Osteoblast (primary cell): ENCODE results near the gene ZIK1. TPM values are rescaled to one million over a fixed set of nuclear protein-coding genes. Genes with fewer than 3 reads are reported as not detected.

Source experiments
- DNase-seq: peaks from one replicate; pipeline ENCODE4 v3.0.0; 2011; ENCODE audit warnings: low spot score, mixed read lengths; ENCODE audit not compliant: insufficient read length; ENCODE audit errors: missing footprints
- H2AFZ ChIP-seq: 2 replicates; pipeline ENCODE4 v1.6.0; 2011; ENCODE audit warnings: mild to moderate bottlenecking, low read length
- H3K27ac ChIP-seq: 2 replicates; pipeline ENCODE4 v1.5.1; 2011; ENCODE audit warnings: mild to moderate bottlenecking, low read depth, low read length, moderate library complexity
- H3K27me3 ChIP-seq: 2 replicates; pipeline ENCODE4 v1.6.0; 2012; ENCODE audit warnings: mild to moderate bottlenecking, control low read depth, inconsistent platforms, low read length, moderate library complexity; ENCODE audit not compliant: insufficient read depth
- H3K36me3 ChIP-seq: 2 replicates; pipeline ENCODE4 v1.5.1; 2011; ENCODE audit warnings: mild to moderate bottlenecking, low read length, control low read depth, moderate library complexity; ENCODE audit not compliant: insufficient read depth
- H3K4me1 ChIP-seq: 2 replicates; pipeline ENCODE4 v1.5.1; 2011; ENCODE audit warnings: mild to moderate bottlenecking, low read length, control low read depth, moderate library complexity; ENCODE audit not compliant: insufficient read depth
- H3K4me2 ChIP-seq: 2 replicates; pipeline ENCODE4 v1.6.0; 2011; ENCODE audit warnings: mild to moderate bottlenecking, low read length; ENCODE audit not compliant: insufficient read depth
- H3K4me3 ChIP-seq: fragments of 200-600 bp; sonication (generic); 3 replicates; pipeline ENCODE4 v1.5.1; 2012; ENCODE audit warnings: mild to moderate bottlenecking, low read length, inconsistent platforms; ENCODE audit not compliant: insufficient read depth
- H3K79me2 ChIP-seq: 2 replicates; pipeline ENCODE4 v1.6.0; 2012; ENCODE audit warnings: mild to moderate bottlenecking, low read length, control low read depth, inconsistent platforms; ENCODE audit not compliant: insufficient read depth
- H3K9me3 ChIP-seq: 2 replicates; pipeline ENCODE4 v1.5.1; 2011; ENCODE audit warnings: low read depth, low read length, control low read depth
- H4K20me1 ChIP-seq: 2 replicates; pipeline ENCODE4 v1.6.0; 2012; ENCODE audit warnings: mild to moderate bottlenecking, low read length, control low read depth; ENCODE audit not compliant: insufficient read depth
- total RNA-seq: library from RNA; depleted of rRNA; stranded (reverse); fragments of >200 nt; gene quantifications from 2 replicates; pipeline ENCODE4 v1.2.3, GENCODE V29; 2012
- TF ChIP-seq, protein P1 (sequence below): IDR thresholded peaks from 2 replicates; pipeline ENCODE4 v1.5.1; 2011; ENCODE audit warnings: mild to moderate bottlenecking, low read depth, low read length, moderate library complexity; ENCODE audit errors: extremely low read depth

Gene ZIK1
- total RNA-seq, 1 donor = 11.6 TPM

DNA sequence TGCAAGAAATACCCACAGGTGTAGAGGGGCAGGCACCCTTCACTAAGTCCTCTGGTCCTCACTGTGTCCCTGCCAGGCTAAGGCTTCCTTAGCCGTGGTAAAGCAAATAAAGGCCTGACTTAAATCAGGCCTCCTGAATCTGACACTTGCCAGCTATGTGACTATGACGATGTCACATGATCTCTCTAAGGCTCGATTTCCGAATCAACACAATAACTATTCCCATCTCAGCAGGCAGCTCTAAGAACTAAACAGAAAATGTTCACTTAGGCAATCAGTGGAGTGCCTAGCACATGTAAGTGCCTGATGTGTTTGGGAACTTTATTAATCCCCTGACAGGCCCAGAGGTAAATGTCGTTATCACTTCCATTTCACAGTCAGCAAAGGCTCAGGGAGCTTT, 26.3 kb upstream of the ZIK1 start:
- no peak overlapping the region for H3K4me3 ChIP-seq
- peaks cover 36% of the 10 kb centered on the region for H3K79me2 ChIP-seq
- no peak overlapping the region for H3K27ac ChIP-seq
- H3K4me1 ChIP-seq = peaks cover 17% of the 10 kb centered on the region
- H3K27me3 ChIP-seq = no peaks in the 10 kb centered on the region
- DNase-seq = no peak
- peaks cover 5% of the 10 kb centered on the region for H3K9me3 ChIP-seq
- TF ChIP-seq, protein P1, sequence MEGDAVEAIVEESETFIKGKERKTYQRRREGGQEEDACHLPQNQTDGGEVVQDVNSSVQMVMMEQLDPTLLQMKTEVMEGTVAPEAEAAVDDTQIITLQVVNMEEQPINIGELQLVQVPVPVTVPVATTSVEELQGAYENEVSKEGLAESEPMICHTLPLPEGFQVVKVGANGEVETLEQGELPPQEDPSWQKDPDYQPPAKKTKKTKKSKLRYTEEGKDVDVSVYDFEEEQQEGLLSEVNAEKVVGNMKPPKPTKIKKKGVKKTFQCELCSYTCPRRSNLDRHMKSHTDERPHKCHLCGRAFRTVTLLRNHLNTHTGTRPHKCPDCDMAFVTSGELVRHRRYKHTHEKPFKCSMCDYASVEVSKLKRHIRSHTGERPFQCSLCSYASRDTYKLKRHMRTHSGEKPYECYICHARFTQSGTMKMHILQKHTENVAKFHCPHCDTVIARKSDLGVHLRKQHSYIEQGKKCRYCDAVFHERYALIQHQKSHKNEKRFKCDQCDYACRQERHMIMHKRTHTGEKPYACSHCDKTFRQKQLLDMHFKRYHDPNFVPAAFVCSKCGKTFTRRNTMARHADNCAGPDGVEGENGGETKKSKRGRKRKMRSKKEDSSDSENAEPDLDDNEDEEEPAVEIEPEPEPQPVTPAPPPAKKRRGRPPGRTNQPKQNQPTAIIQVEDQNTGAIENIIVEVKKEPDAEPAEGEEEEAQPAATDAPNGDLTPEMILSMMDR = no peak
- H2AFZ ChIP-seq = no peak overlapping the region
- peaks cover 36% of the 10 kb centered on the region for H3K36me3 ChIP-seq
- H3K4me2 ChIP-seq = peak overlapping the region; percentile 85
- H4K20me1 ChIP-seq = peaks cover 11% of the 10 kb centered on the region

DNA sequence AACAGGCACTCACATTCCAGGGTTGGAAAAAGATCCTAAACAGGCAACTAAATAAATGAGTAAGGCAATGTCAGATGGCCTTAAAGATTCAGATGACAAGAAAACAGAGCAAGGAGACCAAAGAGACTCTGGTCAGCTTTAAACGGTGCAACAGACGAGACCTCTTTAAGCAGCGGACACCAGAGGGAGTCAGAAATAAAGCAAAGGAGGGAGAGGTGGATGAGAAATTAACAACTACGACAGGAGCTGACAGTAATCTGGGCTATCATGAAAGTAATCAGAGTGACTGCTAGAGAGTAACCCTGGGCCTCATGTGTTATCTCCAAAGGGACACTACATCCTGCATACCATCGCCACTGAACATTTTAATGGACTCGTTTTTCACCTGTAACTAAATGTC, 25.4 kb upstream of the ZIK1 start:
- Histone ChIP-seq H3K36me3 (peaks cover 27% of the 10 kb centered on the region), H3K79me2 (peaks cover 36% of the 10 kb centered on the region), H3K27ac (peak overlapping the region; percentile 89), H3K4me2 (peak overlapping the region; percentile 85), H3K9me3 (peaks cover 3% of the 10 kb centered on the region), H2AFZ (peak overlapping the region; percentile 86), H4K20me1 (peaks cover 11% of the 10 kb centered on the region), H3K4me3 (peak overlapping the region; percentile 84), H3K4me1 (peaks cover 17% of the 10 kb centered on the region), H3K27me3 (no peaks in the 10 kb centered on the region)
- peak; percentile 45 for DNase-seq
- TF ChIP-seq, protein P1 = no peak

DNA sequence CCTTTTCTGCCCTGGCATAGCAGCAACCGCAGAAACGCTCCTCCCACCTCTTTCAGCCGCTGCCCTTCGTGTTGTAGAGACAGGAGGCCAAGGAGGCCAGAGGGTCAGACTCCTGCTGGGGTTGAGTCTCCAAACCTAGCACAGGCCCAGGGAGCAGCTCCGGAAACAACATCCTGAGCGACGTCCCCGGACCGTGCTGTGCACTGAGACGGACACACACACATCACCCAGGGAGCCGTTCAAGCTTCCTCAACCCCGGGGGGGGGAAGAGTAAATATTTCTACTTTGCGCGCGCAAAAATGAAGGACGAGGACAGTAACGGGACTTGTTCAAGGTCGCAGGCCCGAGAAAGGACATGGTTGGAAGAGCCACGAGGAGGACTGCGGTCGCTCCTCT, 24.9 kb upstream of the ZIK1 start:
- peaks cover 11% of the 10 kb centered on the region for H4K20me1 ChIP-seq
- H3K4me2 ChIP-seq = peak overlapping the region; percentile 85
- peaks cover 36% of the 10 kb centered on the region for H3K79me2 ChIP-seq
- H3K36me3 ChIP-seq = peaks cover 23% of the 10 kb centered on the region
- TF ChIP-seq, protein P1 = no peak
- H3K4me3 ChIP-seq = peak overlapping the region; percentile 84
- peaks cover 17% of the 10 kb centered on the region for H3K4me1 ChIP-seq
- peak; percentile 71 for DNase-seq
- H2AFZ ChIP-seq = peak overlapping the region; percentile 86
- peak overlapping the region; percentile 89 for H3K27ac ChIP-seq
- no peaks in the 10 kb centered on the region for H3K27me3 ChIP-seq
- H3K9me3 ChIP-seq = peaks cover 3% of the 10 kb centered on the region

DNA sequence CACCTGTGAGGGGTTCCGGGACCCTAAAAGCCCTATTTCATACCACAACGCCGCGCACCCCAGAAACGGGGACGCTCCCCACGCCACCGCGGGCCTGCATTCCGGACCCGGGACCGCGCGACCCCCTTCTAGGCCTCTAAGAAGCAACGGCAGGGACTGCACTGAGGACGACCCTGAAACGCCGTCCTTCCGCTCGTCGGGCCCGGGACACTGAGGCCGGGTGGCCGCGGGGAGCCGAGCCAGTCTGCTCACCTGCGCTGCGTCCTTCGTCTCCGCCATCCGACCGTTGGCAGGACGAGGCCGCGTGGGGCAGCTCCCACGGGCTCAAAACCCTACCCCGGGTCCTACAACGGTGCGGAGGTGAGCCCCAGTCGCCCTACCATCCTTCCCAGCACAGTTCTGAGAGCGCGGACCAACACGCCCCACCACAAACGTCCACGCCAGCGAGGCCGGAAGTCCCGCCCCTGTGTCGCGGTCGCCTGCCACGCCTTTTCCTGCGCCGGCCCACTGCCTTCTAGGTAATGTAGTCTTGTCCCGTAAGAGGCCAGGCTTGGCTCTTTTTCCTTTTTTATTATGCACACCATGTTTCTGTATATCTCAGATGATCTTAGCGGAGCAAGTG, 24.4 kb upstream of the ZIK1 start, which contains the start of gene ZNF550:
TSS of gene ZNF550 (minus strand) at position 460 of the 622 bp plus-strand sequence. CDS start at position 279, 181 bp downstream.
- Histone ChIP-seq H3K27me3 (no peaks in the 10 kb centered on the region), H2AFZ (peak within 1 kb of the TSS; percentile 86), H3K4me3 (peak within 1 kb of the TSS; percentile 84), H3K4me1 (peaks cover 17% of the 10 kb centered on the region), H4K20me1 (peaks cover 11% of the 10 kb centered on the region), H3K27ac (peak within 1 kb of the TSS; percentile 89), H3K4me2 (peak within 1 kb of the TSS; percentile 85), H3K79me2 (peaks cover 36% of the 10 kb centered on the region), H3K9me3 (no peaks in the 10 kb centered on the region), H3K36me3 (peaks cover 18% of the 10 kb centered on the region)
- TF ChIP-seq, protein P1 = no peak
- DNase-seq = peak; percentile 98
